HFF-Myc (cell line): ENCODE measurements around the gene CCND1.

Experiments used
- DNase-seq: peaks from one replicate; pipeline ENCODE4 v3.0.0-alpha.2; 2011; ENCODE audit warnings: low read depth; ENCODE audit errors: extremely low read depth
- H3K4me3 ChIP-seq: replicated peaks from 2 replicates; pipeline ENCODE4 v1.5.1; 2011; ENCODE audit warnings: low read depth, mild to moderate bottlenecking, control low read depth, low read length
- TF ChIP-seq, protein P1 (sequence below): IDR thresholded peaks from 2 replicates; pipeline ENCODE4 v1.5.1; 2012; ENCODE audit warnings: mild to moderate bottlenecking, low read depth, low read length, control low read depth; ENCODE audit errors: missing control alignments

The CCND1 gene

DNA sequence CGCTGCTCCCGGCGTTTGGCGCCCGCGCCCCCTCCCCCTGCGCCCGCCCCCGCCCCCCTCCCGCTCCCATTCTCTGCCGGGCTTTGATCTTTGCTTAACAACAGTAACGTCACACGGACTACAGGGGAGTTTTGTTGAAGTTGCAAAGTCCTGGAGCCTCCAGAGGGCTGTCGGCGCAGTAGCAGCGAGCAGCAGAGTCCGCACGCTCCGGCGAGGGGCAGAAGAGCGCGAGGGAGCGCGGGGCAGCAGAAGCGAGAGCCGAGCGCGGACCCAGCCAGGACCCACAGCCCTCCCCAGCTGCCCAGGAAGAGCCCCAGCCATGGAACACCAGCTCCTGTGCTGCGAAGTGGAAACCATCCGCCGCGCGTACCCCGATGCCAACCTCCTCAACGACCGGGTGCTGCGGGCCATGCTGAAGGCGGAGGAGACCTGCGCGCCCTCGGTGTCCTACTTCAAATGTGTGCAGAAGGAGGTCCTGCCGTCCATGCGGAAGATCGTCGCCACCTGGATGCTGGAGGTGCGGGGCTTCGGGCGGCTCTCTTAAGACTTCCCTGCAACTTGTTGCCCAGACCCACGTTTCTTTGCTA lies at the start of gene CCND1:
Gene CCND1, plus strand, starts transcription at position 162 of the 587 bp plus-strand sequence. Its CDS starts 158 bp downstream, at position 320.
- H3K4me3 ChIP-seq: peak within 1 kb of the TSS; percentile 99

DNA sequence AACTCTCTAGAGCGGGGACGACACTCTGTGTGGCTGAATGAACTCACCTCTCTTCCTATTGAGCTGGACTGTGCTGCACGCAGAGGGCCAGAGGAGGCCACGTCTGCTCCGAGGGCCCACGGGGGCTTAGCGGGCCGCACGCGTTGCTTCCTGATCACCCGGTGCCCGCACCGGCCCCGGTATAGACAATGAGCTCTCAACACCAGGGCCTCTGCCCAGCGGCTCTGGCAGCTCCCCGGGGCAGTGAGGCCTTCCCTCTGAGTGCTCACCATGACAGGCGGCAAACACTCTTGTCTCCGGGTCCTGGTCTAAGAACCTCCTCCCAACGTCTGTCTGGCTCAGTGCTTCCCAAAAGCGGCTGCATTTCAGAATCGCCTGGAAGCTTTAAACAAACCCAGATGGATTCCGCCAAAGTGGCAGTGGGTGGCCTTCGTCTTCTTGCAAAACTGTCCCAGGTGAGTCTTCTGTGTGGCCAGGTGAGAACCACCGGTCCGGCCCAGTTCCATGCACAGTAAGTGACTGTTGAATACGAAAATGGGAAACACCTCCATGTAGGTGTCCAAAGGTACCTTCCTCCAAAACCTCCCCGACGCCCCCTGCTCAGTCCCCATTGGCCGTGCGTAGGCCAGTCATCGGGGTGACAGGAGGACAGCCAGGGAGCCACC lies 47.8 kb upstream of the CCND1 start:
- DNase-seq: no peak
- no peak overlapping the region for H3K4me3 ChIP-seq
- TF ChIP-seq, protein P1, sequence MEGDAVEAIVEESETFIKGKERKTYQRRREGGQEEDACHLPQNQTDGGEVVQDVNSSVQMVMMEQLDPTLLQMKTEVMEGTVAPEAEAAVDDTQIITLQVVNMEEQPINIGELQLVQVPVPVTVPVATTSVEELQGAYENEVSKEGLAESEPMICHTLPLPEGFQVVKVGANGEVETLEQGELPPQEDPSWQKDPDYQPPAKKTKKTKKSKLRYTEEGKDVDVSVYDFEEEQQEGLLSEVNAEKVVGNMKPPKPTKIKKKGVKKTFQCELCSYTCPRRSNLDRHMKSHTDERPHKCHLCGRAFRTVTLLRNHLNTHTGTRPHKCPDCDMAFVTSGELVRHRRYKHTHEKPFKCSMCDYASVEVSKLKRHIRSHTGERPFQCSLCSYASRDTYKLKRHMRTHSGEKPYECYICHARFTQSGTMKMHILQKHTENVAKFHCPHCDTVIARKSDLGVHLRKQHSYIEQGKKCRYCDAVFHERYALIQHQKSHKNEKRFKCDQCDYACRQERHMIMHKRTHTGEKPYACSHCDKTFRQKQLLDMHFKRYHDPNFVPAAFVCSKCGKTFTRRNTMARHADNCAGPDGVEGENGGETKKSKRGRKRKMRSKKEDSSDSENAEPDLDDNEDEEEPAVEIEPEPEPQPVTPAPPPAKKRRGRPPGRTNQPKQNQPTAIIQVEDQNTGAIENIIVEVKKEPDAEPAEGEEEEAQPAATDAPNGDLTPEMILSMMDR: no peak

More for the DNA sequence above, at the start of gene CCND1:
- TF ChIP-seq, protein P1: no peak
- peak; percentile 91 for DNase-seq

DNA sequence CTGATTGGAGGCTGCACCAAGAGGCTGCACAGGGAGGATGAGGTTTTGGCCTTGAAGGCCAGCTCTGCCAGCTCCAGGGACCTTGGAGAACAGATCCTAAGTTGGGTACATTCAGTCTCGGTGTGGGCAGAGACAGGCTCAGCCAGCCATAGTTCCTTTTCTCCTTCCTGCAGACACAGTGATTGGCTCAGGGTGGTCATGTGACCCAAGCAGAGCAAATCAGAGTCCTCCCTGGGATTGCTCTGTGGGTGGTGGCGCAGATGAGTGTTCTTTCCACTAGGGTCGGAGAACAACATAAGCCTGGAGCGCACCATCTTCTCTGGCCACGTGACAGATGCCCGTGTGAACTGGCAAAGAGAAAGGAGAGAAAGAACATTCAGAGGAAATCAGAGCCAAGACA lies 47.1 kb upstream of the CCND1 start:
- TF ChIP-seq, protein P1: no peak
- no peak for DNase-seq
- no peak overlapping the region for H3K4me3 ChIP-seq

DNA sequence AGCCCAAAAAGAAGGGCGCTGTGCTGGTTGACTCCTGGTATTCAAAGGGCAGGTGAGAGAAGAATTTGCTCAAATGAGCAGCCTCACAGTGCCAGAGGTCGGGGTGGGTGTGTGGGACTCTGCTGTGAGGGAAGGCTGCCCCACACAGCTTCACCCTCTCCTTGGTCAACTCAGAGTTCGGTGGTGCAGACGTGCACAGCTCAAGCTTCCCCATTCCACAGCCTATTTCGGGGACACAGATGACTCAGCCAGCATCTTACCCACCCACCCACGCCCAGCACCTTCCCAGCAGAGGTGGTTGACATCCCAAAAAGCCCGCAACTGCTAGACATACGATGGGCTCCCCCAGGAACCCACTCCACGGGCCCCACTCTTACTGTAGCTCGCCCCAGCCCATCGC lies 46.5 kb upstream of the CCND1 start:
- TF ChIP-seq, protein P1: no peak
- H3K4me3 ChIP-seq: no peak overlapping the region
- no peak for DNase-seq

DNA sequence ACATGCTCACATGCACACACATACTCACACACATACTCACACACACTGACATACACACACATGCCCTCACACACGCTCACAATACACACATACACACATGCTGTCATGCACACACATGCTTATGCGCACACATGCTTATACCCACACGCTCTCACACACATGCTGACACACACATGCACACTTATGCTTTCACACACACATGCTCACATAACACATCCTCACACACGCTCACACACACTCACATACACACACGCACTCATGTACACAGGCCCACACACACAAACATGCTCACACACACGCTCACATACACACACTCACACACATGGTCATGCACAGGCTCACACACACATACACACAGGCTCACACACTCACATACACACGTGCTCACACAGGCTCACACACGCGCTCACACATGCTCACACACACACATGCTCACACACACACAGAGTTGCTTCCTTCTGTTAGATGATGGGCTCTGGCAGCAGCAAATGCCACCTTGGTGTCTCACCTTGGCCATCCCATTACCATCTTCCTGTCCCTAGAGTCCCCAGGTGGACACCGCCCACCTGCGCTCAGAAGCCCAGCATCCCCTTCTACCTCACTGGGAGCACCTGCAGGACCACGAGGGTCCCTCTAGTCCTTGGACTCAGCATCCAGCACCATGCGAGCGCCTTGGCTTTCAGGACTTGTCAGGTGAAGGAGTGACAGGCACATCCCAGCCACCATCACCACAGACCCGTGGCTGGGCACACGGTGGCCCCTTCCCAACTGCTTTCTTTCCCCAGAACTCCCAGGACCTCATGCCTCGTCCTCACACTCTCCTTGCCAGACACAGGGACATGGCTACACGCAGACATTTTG lies 44.9 kb upstream of the CCND1 start:
- TF ChIP-seq, protein P1: no peak
- no peak overlapping the region for H3K4me3 ChIP-seq
- no peak for DNase-seq

DNA sequence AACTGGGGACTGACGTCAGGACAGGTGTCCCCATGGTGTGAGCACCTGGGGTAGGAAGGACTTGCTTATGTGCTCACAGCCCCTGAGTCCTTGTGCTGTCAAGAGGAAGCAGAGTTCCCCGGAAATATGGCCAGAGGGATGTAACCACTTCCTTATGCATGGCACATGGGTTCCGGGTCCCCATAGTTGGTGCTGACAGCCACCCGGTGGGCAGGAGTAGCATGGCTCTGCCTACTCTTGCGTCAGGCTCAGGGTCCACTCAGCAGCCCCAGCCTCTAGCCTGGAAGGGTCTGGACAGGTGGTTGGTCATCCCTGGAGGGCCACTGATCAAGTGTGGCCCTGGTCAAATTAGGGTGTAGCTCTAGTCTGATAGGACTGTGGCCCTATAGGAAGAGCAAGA lies 42.8 kb upstream of the CCND1 start:
- TF ChIP-seq, protein P1: peak; percentile 26
- no peak for DNase-seq
- H3K4me3 ChIP-seq: no peak overlapping the region
